ENCODE measurements around the gene LETMD1. TPM values are rescaled to one million over a fixed set of nuclear protein-coding genes. Genes with fewer than 3 reads are reported as not detected.
A peak's percentile ranks its signal among the peaks of the same experiment; 100 is the strongest.
"Not testable (repeated sequence)": the region's sequence is repeated elsewhere in the genome, so short reads cannot be mapped to it uniquely, and the experiment has no call there.

Gene LETMD1
- total and polyA plus RNA-seq, 11 donors = 13.6 to 34.4 (median 22.7) TPM

- Histone ChIP-seq H3K4me3 (peak overlapping the region in 8 of 12 donors; percentile 18 to 44 (median 26)), H3K4me1 (peaks cover 0 to 55% (median 8%) of the 10 kb centered on the region in 12 donors), H3K9me3 (no peaks in the 10 kb centered on the region), H3K27ac (peak overlapping the region in 10 of 12 donors; percentile 15 to 84 (median 48)), H3K36me3 (peaks cover 0 to 46% (median 36%) of the 10 kb centered on the region in 9 donors), H3K27me3 (no peaks in the 10 kb centered on the region)
- no peak for TF ChIP-seq POLR2A (IDR thresholded peaks at IDR 0.05)
- no peak for TF ChIP-seq CTCF (IDR thresholded peaks at IDR 0.05)
- WGBS, 4 donors = 64 to 79% (median 71%) methylated on average over 8 of the region's 8 CpGs
- ATAC-seq = peak; percentile 83 to 94 (median 88)
- DNase-seq = peak; percentile 53 to 76 (median 63)
- intact Hi-C loops (cut with DNase I) = no loop called here
Measured at GRCh38 chr12:51009056-51009440, 39.1 kb upstream of the LETMD1 start.

GRCh38 chr12:51011955-51012354 is 36.2 kb upstream of the LETMD1 start:
- WGBS, 4 donors = 68 to 85% (median 80%) methylated on average over 4 of the region's 4 CpGs
- no peaks in the 10 kb centered on the region for H3K27me3 ChIP-seq
- H3K9me3 ChIP-seq = no peaks in the 10 kb centered on the region
- peaks cover 0 to 19% (median 11%) of the 10 kb centered on the region in 9 donors for H3K36me3 ChIP-seq
- intact Hi-C loops (cut with DNase I) = loop anchor here in 1 of 10 donors (10.0 kb wide), 1 partner anchor 77 kb away; no protein-coding TSS in a partner anchor
- TF ChIP-seq CTCF (IDR thresholded peaks at IDR 0.05) = no peak
- TF ChIP-seq POLR2A (IDR thresholded peaks at IDR 0.05) = no peak
- H3K4me1 ChIP-seq = peaks cover 0 to 56% (median 8%) of the 10 kb centered on the region in 12 donors
- no peak for DNase-seq
- H3K4me3 ChIP-seq = no peak overlapping the region
- peak in 2 of 4 donors; percentile 23 to 36 for ATAC-seq
- H3K27ac ChIP-seq = peak overlapping the region in 1 of 12 donors; percentile 7

- Histone ChIP-seq H3K27me3 (no peaks in the 10 kb centered on the region), H3K9me3 (no peaks in the 10 kb centered on the region), H3K4me1 (peaks cover 0 to 53% (median 11%) of the 10 kb centered on the region in 12 donors), H3K36me3 (peaks cover 0 to 11% (median 3%) of the 10 kb centered on the region in 9 donors), H3K27ac (peak overlapping the region in 1 of 12 donors; percentile 56), H3K4me3 (no peak overlapping the region)
- WGBS, 4 donors = 69 to 81% (median 75%) methylated on average over 5 of the region's 5 CpGs
- TF ChIP-seq POLR2A (IDR thresholded peaks at IDR 0.05) = no peak
- no peak for TF ChIP-seq CTCF (IDR thresholded peaks at IDR 0.05)
- DNase-seq = no peak
- intact Hi-C loops (cut with DNase I) = loop anchor here in 1 of 10 donors (10.0 kb wide), 1 partner anchor 78 kb away; no protein-coding TSS in a partner anchor
- peak in 1 of 4 donors; percentile 27 for ATAC-seq
Measured at GRCh38 chr12:51012570-51013236, 35.4 kb upstream of the LETMD1 start.

GRCh38 chr12:51013441-51013840 is 34.7 kb upstream of the LETMD1 start:
- ATAC-seq = no peak
- Histone ChIP-seq H3K27me3 (no peaks in the 10 kb centered on the region), H3K4me1 (peaks cover 0 to 52% (median 11%) of the 10 kb centered on the region in 12 donors), H3K36me3 (peaks cover 0 to 4% (median 0%) of the 10 kb centered on the region in 9 donors), H3K4me3 (no peak overlapping the region), H3K27ac (peak overlapping the region in 1 of 12 donors; percentile 56), H3K9me3 (no peaks in the 10 kb centered on the region)
- DNase-seq = no peak
- WGBS, 4 donors = 95 to 100% (median 98%) methylated on average over 7 of the region's 7 CpGs
- intact Hi-C loops (cut with DNase I) = loop anchor here in 1 of 10 donors (10.0 kb wide), 1 partner anchor 79 kb away; no protein-coding TSS in a partner anchor
- no peak for TF ChIP-seq CTCF (IDR thresholded peaks at IDR 0.05)
- no peak for TF ChIP-seq POLR2A (IDR thresholded peaks at IDR 0.05)

GRCh38 chr12:51014467-51014866 is 33.7 kb upstream of the LETMD1 start:
- not testable (repeated sequence) for H3K27me3 ChIP-seq, DNase-seq, H3K4me3 ChIP-seq, H3K27ac ChIP-seq, H3K36me3 ChIP-seq, ATAC-seq, H3K9me3 ChIP-seq
- 87 to 94% (median 91%) methylated on average over 9 of the region's 9 CpGs for WGBS, 4 donors
- intact Hi-C loops (cut with DNase I) = loop anchor here in 1 of 10 donors (10.0 kb wide), 1 partner anchor 80 kb away; no protein-coding TSS in a partner anchor
- H3K4me1 ChIP-seq = peaks cover 0 to 50% (median 11%) of the 10 kb centered on the region in 12 donors

Data from heart left ventricle (tissue), 16 donors.